ENCODE results near the gene SLC7A10.

SLC7A10 gene

GRCh38 chr19:33261511-33262189, 36.0 kb upstream of the SLC7A10 start:
- TF ChIP-seq, protein P1, sequence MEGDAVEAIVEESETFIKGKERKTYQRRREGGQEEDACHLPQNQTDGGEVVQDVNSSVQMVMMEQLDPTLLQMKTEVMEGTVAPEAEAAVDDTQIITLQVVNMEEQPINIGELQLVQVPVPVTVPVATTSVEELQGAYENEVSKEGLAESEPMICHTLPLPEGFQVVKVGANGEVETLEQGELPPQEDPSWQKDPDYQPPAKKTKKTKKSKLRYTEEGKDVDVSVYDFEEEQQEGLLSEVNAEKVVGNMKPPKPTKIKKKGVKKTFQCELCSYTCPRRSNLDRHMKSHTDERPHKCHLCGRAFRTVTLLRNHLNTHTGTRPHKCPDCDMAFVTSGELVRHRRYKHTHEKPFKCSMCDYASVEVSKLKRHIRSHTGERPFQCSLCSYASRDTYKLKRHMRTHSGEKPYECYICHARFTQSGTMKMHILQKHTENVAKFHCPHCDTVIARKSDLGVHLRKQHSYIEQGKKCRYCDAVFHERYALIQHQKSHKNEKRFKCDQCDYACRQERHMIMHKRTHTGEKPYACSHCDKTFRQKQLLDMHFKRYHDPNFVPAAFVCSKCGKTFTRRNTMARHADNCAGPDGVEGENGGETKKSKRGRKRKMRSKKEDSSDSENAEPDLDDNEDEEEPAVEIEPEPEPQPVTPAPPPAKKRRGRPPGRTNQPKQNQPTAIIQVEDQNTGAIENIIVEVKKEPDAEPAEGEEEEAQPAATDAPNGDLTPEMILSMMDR (IDR thresholded peaks at IDR 0.05; ENCODE audit: low read depth, low read length, missing control alignments): no peak
- DNase-seq (ENCODE audit: extremely low read depth, low read depth): no peak

GRCh38 chr19:33260628-33261418, 35.2 kb upstream of the SLC7A10 start:
- TF ChIP-seq, protein P1 (IDR thresholded peaks at IDR 0.05; ENCODE audit: low read depth, low read length, missing control alignments): no peak
- DNase-seq (ENCODE audit: extremely low read depth, low read depth): no peak
- no peak overlapping the region for H3K4me3 ChIP-seq (replicated peaks; ENCODE audit: low read depth, low read length)

More at GRCh38 chr19:33261511-33262189, 36.0 kb upstream of the SLC7A10 start:
- H3K4me3 ChIP-seq (replicated peaks; ENCODE audit: low read depth, low read length): no peak overlapping the region

- TF ChIP-seq, protein P1 (IDR thresholded peaks at IDR 0.05; ENCODE audit: low read depth, low read length, missing control alignments): no peak
- DNase-seq (ENCODE audit: extremely low read depth, low read depth): no peak
- H3K4me3 ChIP-seq (replicated peaks; ENCODE audit: low read depth, low read length): no peak overlapping the region
Observed at GRCh38 chr19:33259539-33259938, 33.9 kb upstream of the SLC7A10 start.

GRCh38 chr19:33257828-33258227, 32.2 kb upstream of the SLC7A10 start:
- no peak overlapping the region for H3K4me3 ChIP-seq (replicated peaks; ENCODE audit: low read depth, low read length)
- DNase-seq (ENCODE audit: extremely low read depth, low read depth): no peak
- TF ChIP-seq, protein P1 (IDR thresholded peaks at IDR 0.05; ENCODE audit: low read depth, low read length, missing control alignments): no peak

- no peak for DNase-seq (ENCODE audit: extremely low read depth, low read depth)
- H3K4me3 ChIP-seq (replicated peaks; ENCODE audit: low read depth, low read length): no peak overlapping the region
- TF ChIP-seq, protein P1 (IDR thresholded peaks at IDR 0.05; ENCODE audit: low read depth, low read length, missing control alignments): no peak
Observed at GRCh38 chr19:33256261-33256660, 30.6 kb upstream of the SLC7A10 start.

GRCh38 chr19:33255781-33256180, 30.1 kb upstream of the SLC7A10 start:
- DNase-seq (ENCODE audit: extremely low read depth, low read depth): no peak
- no peak overlapping the region for H3K4me3 ChIP-seq (replicated peaks; ENCODE audit: low read depth, low read length)
- TF ChIP-seq, protein P1 (IDR thresholded peaks at IDR 0.05; ENCODE audit: low read depth, low read length, missing control alignments): no peak
